ENCODE measurements around the gene IDUA. TPM values are rescaled to one million over a fixed set of nuclear protein-coding genes. Genes with fewer than 3 reads are reported as not detected.

IDUA gene
- total RNA-seq, 1 donor from 2014 or later, result 7.1 TPM

DNA sequence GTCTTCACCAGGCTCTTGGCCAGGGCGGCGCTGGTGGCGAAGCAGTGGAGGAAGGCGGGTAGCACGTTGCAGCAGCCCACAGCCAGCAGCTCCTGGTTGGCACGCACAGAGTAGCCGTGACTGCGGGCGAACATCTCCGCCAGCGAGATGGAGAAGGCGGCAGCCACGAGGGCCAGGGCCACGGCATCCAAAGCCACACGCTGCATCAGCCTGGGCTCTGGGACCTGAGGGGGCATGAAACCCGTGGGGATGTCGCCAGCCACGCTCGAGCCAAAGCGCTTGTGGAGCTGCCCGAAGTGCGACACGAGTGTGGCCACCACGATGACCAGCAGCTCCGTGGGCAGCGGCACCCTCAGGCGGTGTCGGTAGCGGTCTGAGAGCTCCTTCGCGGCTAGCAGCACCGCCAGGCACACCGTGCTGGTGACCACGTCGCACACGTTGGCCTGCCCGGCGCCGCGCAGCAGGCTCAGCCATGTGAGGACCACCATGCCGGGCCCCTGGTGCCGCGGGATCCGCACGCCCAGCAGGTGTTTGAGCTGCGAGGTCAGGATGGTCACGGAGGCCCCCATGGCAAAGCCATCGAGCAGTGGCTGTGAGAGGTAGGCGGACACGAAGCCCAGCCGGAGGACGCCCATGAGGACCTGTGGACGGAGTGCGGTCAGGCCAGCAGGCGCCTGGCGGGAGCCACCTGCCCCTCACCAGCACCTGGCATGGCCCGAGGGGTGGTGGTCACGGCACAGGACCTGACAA is 3.1 kb downstream of the IDUA start:
- Histone ChIP-seq H3K4me3 (ENCODE audit: low read depth, low read length) (no peak overlapping the region), H3K36me3 (ENCODE audit: control insufficient read depth, insufficient read depth, low read length) (no peaks in the 10 kb centered on the region), H3K27me3 (ENCODE audit: control insufficient read depth, insufficient read depth, low read length) (no peaks in the 10 kb centered on the region)
- TF ChIP-seq, protein P1, sequence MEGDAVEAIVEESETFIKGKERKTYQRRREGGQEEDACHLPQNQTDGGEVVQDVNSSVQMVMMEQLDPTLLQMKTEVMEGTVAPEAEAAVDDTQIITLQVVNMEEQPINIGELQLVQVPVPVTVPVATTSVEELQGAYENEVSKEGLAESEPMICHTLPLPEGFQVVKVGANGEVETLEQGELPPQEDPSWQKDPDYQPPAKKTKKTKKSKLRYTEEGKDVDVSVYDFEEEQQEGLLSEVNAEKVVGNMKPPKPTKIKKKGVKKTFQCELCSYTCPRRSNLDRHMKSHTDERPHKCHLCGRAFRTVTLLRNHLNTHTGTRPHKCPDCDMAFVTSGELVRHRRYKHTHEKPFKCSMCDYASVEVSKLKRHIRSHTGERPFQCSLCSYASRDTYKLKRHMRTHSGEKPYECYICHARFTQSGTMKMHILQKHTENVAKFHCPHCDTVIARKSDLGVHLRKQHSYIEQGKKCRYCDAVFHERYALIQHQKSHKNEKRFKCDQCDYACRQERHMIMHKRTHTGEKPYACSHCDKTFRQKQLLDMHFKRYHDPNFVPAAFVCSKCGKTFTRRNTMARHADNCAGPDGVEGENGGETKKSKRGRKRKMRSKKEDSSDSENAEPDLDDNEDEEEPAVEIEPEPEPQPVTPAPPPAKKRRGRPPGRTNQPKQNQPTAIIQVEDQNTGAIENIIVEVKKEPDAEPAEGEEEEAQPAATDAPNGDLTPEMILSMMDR (IDR thresholded peaks at IDR 0.05; ENCODE audit: insufficient read depth, low read length, poor library complexity, severe bottlenecking), result no peak
- no peak for DNase-seq (ENCODE audit: low read depth)

DNA sequence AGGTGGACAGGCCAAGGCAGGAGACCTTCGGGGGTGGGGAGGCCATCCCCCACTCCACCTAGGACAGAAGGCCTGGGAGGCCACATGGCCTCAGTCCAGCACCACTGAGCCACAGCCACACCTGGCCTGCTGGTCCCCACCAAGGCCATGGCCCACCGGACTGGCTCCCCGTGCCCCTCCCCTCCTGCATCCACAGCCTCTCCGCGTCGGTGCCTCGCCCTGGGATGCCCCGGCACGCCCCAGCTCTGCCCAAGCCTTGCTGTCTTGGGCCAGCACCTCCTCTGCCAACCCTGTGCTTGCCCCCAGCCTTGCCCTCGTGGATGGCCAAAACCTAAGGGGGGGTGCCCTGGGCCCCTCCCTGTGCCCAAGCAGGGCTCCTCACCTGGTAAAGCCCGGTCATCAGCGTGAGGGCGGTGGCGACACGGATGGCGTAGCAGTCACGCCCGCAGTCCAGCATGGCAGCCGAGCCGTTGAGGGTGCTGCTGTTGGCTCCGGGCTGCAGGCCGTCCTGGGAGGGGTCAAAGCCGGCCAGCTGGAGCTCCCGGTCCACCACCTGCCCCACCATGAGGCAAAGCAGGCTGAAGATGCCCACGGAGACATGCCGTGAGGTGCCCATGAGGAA is 4.0 kb downstream of the IDUA start:
- TF ChIP-seq, protein P1 (IDR thresholded peaks at IDR 0.05; ENCODE audit: insufficient read depth, low read length, poor library complexity, severe bottlenecking), result no peak
- DNase-seq (ENCODE audit: low read depth), result no peak
- peaks cover 3% of the 10 kb centered on the region for H3K27me3 ChIP-seq (ENCODE audit: control insufficient read depth, insufficient read depth, low read length)
- no peak overlapping the region for H3K4me3 ChIP-seq (ENCODE audit: low read depth, low read length)
- no peaks in the 10 kb centered on the region for H3K36me3 ChIP-seq (ENCODE audit: control insufficient read depth, insufficient read depth, low read length)

DNA sequence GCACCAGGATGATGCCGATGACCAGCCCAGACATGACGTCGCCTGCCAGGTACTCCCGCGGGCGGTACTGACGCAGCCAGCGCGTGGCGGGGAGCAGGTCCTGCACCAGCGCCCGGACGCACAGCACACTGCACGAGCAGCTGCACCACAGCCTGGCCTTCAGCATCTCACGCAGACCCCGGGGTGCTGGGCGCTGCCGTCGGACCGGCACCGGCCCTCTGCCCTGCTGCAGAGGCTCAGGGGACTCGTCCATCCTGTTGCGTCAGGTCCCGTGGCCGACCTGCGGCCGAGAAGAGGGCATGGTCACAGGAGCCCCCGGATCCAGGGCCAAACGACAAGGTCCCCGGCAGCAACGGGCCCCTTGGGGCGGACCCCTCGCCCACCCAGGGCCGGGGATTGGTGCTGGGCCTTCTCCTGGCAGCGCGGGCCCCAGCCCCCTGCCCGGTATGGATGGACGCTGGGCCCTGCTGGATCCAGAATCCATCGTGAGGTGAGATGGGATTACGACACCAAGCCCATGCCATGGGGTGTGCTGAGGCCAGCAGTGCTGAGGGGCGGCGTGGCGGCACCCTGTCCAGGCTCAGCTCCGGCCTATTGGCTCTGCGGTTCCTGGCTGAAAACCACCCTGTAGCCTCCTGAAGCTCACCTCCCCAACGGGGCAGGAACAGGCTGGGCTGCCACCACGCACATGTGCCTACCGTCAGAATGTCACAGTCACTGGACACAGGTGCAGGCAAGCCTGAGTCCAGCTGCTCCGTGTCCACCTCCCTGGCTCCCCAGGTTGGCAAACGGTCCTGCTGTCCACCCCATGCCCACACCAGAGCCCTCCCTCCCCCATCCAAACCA is 4.8 kb downstream of the IDUA start:
- TF ChIP-seq, protein P1 (IDR thresholded peaks at IDR 0.05; ENCODE audit: insufficient read depth, low read length, poor library complexity, severe bottlenecking), result no peak
- Histone ChIP-seq H3K36me3 (ENCODE audit: control insufficient read depth, insufficient read depth, low read length) (no peaks in the 10 kb centered on the region), H3K27me3 (ENCODE audit: control insufficient read depth, insufficient read depth, low read length) (peaks cover 9% of the 10 kb centered on the region), H3K4me3 (ENCODE audit: low read depth, low read length) (no peak overlapping the region)
- DNase-seq (ENCODE audit: low read depth), result no peak

DNA sequence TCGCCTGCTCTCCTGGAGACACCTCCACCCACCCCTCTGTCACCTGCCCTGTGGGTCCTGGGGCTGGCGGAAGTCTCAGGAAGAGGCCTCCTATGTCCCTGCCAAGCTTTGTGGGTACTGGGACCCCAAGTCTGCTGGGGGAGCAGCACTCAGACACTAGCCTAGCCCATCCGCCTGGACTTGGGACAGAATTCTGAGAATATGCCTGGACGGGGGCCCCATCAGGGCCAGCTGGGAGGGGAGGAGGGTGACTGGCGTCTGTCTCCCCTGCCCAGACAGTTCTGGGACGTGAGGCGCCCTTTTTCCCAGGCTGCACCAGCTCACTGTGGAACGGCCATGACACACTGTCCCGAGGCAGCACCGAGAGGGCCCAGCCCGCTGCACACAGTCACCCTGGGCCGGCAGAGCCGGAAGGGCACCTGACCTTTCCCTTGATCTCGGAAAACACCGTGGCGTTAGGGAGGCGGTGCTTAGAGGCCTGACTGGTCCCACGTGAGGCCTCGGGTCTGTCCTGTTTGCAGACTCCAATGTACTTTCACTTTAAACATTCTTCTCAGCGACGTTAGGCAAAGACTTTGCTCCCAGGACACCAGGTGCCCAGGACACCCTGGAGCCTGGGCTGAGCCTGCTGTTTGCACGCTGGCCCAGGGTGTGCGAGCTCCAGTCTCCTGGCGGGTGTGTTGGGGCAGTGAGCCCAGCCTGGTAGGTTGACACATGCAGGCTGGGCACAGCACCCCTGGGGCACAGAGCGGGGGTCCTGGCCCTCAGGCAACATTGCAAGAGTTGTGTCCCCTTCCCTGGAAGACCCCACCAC is 5.7 kb downstream of the IDUA start:
- Histone ChIP-seq H3K36me3 (ENCODE audit: control insufficient read depth, insufficient read depth, low read length) (no peaks in the 10 kb centered on the region), H3K4me3 (ENCODE audit: low read depth, low read length) (no peak overlapping the region), H3K27me3 (ENCODE audit: control insufficient read depth, insufficient read depth, low read length) (peaks cover 15% of the 10 kb centered on the region)
- no peak for DNase-seq (ENCODE audit: low read depth)
- TF ChIP-seq, protein P1 (IDR thresholded peaks at IDR 0.05; ENCODE audit: insufficient read depth, low read length, poor library complexity, severe bottlenecking), result no peak

DNA sequence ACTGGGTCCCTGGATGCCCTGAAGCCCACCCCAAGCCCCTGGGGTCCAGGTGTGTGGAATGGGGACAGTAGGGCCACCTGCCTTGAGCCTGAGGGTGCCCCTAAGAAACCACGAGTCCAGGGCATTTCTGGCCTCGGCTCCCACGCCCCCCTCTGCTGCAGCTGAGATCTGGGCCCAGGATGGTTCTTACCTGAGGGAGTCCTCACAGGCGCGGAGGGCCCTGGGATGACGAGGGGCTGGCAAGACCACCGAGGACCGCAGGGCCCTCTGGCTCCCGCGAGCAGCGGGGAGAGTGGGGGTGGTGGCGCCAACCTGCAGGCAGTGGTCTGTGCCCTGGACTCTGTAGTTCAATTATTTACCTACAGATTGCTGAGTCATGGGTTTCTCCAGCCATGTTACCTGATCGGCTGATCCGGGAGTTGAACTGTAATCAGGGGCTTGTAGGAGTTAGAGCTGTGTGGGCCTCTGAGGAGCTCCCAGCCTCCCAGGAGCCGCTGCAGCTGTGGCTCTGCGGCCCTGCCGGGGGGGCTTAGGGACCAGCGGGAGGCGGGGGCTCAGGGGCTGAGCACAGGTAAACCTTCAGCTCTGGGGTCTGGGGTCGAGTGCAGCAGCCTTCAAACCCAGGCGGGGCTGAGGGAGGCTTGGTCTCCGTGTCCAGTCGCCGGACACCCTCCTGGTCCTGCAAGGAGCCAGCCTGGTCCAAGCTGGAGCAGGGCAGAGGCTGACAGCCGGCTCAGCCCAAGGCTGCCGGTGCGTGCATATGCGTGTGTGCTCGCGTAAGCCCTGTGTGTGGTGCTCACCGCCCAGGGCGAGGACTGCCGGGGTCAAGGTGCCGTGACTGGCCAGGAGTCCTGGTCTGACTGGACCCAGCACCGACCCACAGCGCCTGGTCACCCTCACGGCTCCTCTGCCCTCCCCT is 6.5 kb downstream of the IDUA start, which contains the start of gene SLC26A1:
Gene SLC26A1, minus strand, starts transcription at position 294 of the 919 bp plus-strand sequence. CDS start 1,701 bp downstream, outside the sequence.
- peaks cover 24% of the 10 kb centered on the region for H3K27me3 ChIP-seq (ENCODE audit: control insufficient read depth, insufficient read depth, low read length)
- no peak for DNase-seq (ENCODE audit: low read depth)
- TF ChIP-seq, protein P1 (IDR thresholded peaks at IDR 0.05; ENCODE audit: insufficient read depth, low read length, poor library complexity, severe bottlenecking), result no peak
- H3K4me3 ChIP-seq (ENCODE audit: low read depth, low read length), result peak within 1 kb of the TSS; percentile 2
- H3K36me3 ChIP-seq (ENCODE audit: control insufficient read depth, insufficient read depth, low read length), result no peaks in the 10 kb centered on the region

Data from kidney epithelial cell (primary cell).